Amniotic stem cell (primary cell): Measurements from ENCODE around the gene PLOD2.

Experiments used
- DNase-seq: peaks from one replicate; lab custom pipeline; 2025; lab: John Stamatoyannopoulos, UW

The PLOD2 gene

DNA sequence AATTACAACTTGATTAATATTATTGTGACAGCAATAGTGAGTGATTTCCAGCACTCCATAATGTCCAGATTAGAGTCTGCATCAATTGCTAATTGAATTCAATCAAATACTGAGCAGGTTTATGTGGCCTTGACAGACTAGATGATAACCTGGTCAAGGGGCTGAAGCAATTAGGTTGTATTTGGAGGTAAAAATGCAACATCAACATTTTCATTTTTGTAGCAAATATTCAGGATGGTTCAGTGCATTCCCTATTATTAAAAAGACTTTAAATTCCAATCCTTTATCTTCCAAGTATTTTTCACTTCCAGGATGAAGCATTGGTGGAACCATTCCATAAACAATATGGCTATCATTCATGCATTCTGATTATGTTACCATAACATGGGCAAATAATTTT lies 120.4 kb downstream of the PLOD2 start:
- DNase-seq: no peak

DNA sequence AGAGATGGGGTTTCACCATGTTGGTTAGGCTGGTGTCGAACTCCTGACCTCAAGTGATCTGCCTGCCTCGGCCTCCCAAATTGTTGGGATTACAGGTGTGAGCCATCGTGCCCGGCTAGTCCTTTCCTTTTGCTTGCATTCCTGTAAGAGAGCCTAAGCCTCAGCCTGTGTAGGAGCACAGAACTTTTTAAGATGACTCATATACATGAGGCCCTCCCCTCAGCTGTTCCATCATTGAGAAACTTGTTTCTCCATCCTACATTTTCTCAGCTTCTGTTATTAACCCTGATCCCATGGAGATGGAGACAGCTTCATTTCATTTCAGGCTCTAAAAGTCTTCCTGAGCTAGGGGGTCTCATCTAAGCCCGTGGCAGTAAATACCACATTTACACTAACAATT lies 123.3 kb downstream of the PLOD2 start:
- DNase-seq: no peak

DNA sequence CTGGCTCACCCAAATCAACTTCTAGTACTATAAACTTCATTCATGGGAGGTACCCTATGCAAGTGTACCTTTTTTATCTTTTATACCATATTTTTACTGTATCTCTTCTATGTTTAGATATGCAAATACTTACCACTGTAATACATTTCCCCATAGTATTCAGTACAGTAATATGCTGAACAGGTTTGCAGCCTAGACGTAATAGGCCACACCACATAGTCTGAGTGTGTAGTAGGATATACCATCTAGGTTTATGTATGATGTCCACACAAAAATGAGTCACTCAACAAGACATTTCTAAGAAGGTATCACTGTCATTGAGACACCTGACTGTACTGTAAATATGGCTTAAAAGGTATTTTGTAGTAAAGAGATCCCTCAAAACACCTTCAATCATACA lies 124.7 kb downstream of the PLOD2 start:
- DNase-seq: no peak

DNA sequence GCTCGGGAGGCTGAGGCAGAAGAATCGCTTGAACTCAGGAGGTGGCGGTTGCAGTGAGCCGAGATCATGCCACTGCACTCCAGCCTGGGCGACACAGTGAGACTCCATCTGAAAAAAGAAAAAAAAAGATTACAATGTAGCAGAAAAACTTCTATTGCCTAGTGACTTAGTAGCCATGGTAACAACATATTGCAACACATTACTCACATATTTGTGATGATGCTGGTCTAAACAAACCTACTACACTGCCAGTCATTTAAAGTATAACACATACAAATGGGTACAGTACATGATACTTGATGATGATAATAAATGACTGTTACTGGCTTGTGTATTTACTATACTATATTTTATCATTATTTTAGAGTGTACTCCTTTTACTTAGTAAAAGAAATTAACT lies 125.6 kb downstream of the PLOD2 start:
- DNase-seq: no peak

DNA sequence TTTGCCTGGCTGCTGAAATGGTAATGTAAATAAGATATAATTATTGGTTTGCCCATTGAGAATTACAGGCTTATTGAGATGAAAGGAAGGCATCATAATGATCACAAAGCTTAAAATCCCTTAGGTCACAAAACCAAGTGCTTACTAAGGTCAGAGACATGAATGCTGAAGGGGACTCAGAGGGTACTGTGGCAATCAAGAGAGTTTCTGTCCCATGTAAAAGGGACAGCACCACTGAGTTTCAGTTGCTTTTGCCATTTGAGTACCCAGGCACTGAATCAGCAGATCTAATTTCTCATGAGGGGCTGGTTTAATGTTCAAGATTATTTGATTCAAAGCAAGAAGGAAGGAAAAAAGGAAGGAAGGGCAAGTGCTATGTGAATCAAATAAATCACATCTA lies 127.0 kb downstream of the PLOD2 start:
- DNase-seq: no peak

DNA sequence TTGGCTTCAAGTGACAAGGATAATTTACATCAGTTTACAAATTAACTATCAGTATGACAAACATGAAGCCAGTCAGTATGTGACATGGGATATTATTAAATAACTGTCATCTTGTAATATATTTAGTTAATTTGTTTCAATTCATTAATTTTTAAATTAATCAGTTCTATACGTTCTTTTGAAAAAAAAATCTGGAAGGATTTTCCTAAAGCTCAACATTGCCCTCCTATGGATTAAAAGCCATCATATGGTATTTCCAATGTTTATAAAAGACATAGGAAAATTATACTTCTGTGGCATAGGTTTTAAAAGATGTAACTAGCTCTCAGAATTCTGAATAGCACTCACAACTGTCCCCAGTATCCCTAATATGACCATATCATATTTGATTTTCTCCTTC lies 134.4 kb downstream of the PLOD2 start:
- no peak for DNase-seq

DNA sequence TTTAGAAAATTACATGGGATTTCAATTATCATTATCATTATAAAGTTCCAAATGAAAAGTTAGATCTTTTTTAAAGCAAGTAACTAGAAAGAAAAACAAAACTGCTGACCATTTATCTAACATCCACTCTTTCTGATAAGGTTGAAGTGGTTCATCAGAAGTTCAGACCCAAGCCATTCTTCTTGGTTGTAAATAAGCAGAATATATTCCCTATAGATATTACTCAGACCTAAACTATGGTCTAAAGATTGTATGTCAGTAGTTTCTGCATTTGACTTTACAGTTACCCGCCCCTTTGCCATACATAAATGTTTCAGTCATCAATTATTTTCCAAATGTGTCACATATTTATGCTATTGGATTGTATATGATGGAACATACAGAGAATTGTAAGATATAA lies 136.7 kb downstream of the PLOD2 start:
- DNase-seq: no peak

DNA sequence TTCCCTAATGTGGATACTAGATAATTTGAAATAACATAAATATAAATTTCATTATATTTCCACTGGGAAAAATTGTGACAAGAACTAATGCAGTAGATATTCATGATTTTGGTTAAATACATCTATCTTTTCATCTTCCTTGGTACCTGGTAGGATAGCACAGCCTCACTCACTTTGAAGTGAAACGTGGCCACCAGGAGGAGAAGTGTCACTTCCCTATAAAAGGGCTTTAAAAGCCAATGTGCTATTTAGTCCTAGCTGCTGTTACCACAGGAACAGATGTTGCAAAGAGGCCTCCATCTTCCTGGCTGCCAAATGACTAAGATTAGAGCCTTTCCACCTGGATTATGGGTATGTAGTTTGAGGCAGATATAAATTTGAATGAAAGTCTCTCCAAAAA lies 140.0 kb downstream of the PLOD2 start:
- no peak for DNase-seq

DNA sequence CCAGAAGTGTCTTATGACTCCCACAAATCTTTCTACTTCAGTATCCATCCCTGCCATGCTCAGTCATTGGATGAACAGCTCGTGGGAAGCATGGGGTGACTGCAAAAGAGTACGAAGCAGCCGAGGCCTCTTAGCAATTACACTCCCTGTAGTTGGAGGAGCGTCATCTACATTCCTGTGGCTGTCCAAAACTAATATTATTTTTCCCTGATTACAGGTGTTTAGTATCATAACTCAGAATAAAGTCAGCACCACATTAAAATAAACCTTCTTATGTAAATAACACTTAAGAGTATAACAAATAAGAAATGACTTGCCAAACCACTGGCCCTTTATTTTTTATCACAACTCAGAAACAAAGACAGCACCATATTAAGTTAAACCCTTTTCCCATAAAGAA lies 141.5 kb downstream of the PLOD2 start:
- DNase-seq: no peak
